ENCODE results near the gene PPP1R9A. TPM values are rescaled to one million over a fixed set of nuclear protein-coding genes. Genes with fewer than 3 reads are reported as not detected.

The PPP1R9A gene
- total RNA-seq, 4 donors from 2014 or later = 4.7 to 23.9 (median 11.8) TPM

DNA sequence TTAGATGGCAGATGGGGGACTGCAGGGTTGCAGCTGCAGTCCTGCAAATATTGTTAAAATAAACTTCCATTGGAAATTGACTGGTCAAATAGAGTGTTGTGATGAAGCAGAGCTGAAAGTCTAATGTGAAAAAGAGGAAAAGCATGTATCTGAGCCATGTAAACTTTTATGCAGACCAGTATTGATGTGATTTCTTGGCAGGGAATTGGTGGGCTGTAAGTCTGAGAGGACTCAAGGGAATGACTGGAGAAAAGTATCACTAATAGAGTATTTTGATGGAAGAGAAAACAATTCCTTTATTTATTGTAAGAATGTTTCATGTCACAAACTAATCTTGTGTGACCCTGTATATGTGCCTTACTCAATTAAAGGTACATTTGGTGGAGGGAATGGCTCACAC, 155.5 kb downstream of the PPP1R9A start:
- TF ChIP-seq POLR2A (IDR thresholded peaks at IDR 0.05) (no peak), CTCF (IDR thresholded peaks at IDR 0.05) (no peak)
- Histone ChIP-seq H3K9me3 (no peaks in the 10 kb centered on the region), H3K4me3 (no peak overlapping the region), H3K27ac (no peak overlapping the region), H3K36me3 (no peaks in the 10 kb centered on the region), H3K27me3 (no peaks in the 10 kb centered on the region), H3K4me1 (no peaks in the 10 kb centered on the region)
- DNase-seq = no peak

DNA sequence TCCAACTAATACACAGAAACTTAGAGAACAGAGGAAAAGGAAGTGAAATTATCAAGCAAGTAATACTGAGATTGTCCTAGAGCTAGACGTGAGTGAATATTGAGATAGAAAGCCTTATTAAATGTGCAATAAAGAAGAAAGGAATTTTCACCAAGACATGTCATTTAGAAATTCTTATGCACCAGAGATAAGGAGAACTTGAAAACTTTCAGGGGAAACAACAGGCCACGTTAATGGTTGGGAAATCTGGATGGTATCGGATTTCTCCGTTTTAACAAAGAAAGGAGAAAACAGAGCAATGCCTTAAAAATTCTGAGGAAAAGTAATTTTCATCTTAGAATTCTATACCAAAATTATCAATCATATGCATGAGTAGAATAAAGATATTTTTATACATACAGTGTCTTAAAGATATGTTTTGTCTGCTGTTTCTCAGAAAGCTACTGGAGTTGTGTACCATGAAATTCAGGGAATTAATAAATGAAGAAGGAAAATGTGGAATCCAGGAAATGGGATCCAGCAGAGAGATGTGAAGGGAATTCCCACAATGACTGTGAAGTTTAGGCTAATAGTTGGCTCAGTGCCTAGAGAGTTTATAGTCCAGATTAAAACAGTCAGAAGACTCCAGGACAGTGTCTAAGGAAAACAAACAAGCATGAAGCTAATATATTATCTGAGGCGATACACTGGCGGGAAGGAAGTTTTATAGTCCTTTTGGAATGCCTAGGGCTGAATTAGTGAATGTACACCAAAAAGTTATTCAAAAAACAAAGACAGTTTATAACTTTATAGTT, 159.5 kb downstream of the PPP1R9A start:
- no peaks in the 10 kb centered on the region for H3K27me3 ChIP-seq
- DNase-seq = no peak
- H3K9me3 ChIP-seq = no peaks in the 10 kb centered on the region
- H3K36me3 ChIP-seq = no peaks in the 10 kb centered on the region
- no peak for TF ChIP-seq POLR2A (IDR thresholded peaks at IDR 0.05)
- TF ChIP-seq CTCF (IDR thresholded peaks at IDR 0.05) = no peak
- no peak overlapping the region for H3K27ac ChIP-seq
- H3K4me1 ChIP-seq = no peaks in the 10 kb centered on the region
- no peak overlapping the region for H3K4me3 ChIP-seq

DNA sequence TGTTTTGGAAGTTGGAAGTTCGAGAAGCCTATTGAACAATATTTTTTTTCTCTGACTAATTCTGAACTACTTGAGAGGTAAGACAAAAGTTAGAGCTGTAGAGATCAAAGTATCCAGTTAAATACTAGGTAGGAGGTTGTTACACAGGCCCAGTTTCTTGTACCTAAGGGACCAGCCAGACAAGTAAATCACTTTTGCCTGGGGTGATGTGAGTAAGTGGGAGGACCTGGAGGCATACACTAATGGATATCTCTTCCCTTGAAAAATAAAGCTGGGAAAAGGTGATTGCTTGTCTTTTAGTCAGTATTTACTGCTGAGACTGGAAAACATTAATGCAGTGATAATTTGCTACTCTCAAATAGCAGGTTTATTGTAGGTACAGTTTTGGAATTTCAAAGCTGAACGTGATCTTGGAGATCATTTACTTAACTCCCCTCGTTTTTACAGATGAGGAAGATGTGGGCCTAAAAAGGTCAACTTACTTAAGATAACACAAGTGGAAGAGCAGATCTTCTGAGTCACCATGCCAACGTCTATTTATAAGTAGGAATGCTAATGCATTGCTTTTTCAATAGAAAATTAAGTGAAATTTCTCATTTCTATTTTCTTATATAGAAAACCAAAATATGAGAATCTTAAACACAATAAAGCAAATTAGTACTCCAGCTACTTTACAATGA, 181.3 kb downstream of the PPP1R9A start:
- Histone ChIP-seq H3K4me3 (no peak overlapping the region), H3K36me3 (no peaks in the 10 kb centered on the region), H3K9me3 (no peaks in the 10 kb centered on the region), H3K27me3 (no peaks in the 10 kb centered on the region), H3K27ac (no peak overlapping the region), H3K4me1 (no peaks in the 10 kb centered on the region)
- TF ChIP-seq CTCF (IDR thresholded peaks at IDR 0.05) (no peak), POLR2A (IDR thresholded peaks at IDR 0.05) (no peak)
- no peak for DNase-seq

GRCh38 chr7:95089414-95090315, 182.3 kb downstream of the PPP1R9A start:
- Histone ChIP-seq H3K36me3 (no peaks in the 10 kb centered on the region), H3K27ac (no peak overlapping the region), H3K9me3 (no peaks in the 10 kb centered on the region), H3K4me3 (no peak overlapping the region), H3K27me3 (no peaks in the 10 kb centered on the region), H3K4me1 (no peaks in the 10 kb centered on the region)
- DNase-seq = no peak
- TF ChIP-seq CTCF (IDR thresholded peaks at IDR 0.05) (no peak), POLR2A (IDR thresholded peaks at IDR 0.05) (no peak)

GRCh38 chr7:95092324-95092723, 184.9 kb downstream of the PPP1R9A start:
- no peaks in the 10 kb centered on the region for H3K4me1 ChIP-seq

More at GRCh38 chr7:95092324-95092723, 184.9 kb downstream of the PPP1R9A start:
- TF ChIP-seq POLR2A (IDR thresholded peaks at IDR 0.05) (no peak), CTCF (IDR thresholded peaks at IDR 0.05) (no peak)
- H3K27ac ChIP-seq = no peak overlapping the region
- no peak for DNase-seq
- H3K27me3 ChIP-seq = no peaks in the 10 kb centered on the region
- H3K9me3 ChIP-seq = no peaks in the 10 kb centered on the region
- H3K36me3 ChIP-seq = no peaks in the 10 kb centered on the region
- H3K4me3 ChIP-seq = no peak overlapping the region

All from Peyer's patch (tissue), 4 donors.